Activated T-cell treated with anti-CD3 and anti-CD28 coated beads for 4 hours (primary cell): ENCODE data around the gene NOL11.
"Not testable (repeated sequence)": the region's sequence is repeated elsewhere in the genome, so short reads cannot be mapped to it uniquely, and the experiment has no call there.

Experiments
- DNase-seq: peaks from one replicate; pipeline ENCODE4 v3.0.0-alpha.2; 2020

The NOL11 gene

GRCh38 chr17:67756766-67757165 lies 39.0 kb downstream of the NOL11 start:
- DNase-seq: not testable (repeated sequence)

GRCh38 chr17:67759355-67760171 lies 41.8 kb downstream of the NOL11 start:
- DNase-seq: no peak

- DNase-seq: no peak
Measured at GRCh38 chr17:67765623-67766022, 47.9 kb downstream of the NOL11 start.

GRCh38 chr17:67769231-67769630 lies 51.5 kb downstream of the NOL11 start:
- no peak for DNase-seq

- DNase-seq: no peak
Measured at GRCh38 chr17:67770539-67770938, 52.8 kb downstream of the NOL11 start.

GRCh38 chr17:67772679-67773078 lies 54.9 kb downstream of the NOL11 start:
- DNase-seq: no peak

- DNase-seq: no peak
Measured at GRCh38 chr17:67773246-67773645, 55.5 kb downstream of the NOL11 start.

- DNase-seq: no peak
Measured at GRCh38 chr17:67779098-67779672, 61.4 kb downstream of the NOL11 start.

- DNase-seq: no peak
Measured at GRCh38 chr17:67784364-67785121, 66.8 kb downstream of the NOL11 start.

- no peak for DNase-seq
Measured at GRCh38 chr17:67785122-67785477, 67.4 kb downstream of the NOL11 start.

- no peak for DNase-seq
Measured at GRCh38 chr17:67785504-67785903, 67.8 kb downstream of the NOL11 start.
